Measurements from ENCODE around the gene TCF20. TPM values are rescaled to one million over a fixed set of nuclear protein-coding genes. Genes with fewer than 3 reads are reported as not detected.
A peak's percentile ranks its signal among the peaks of the same experiment; 100 is the strongest.

Gene TCF20
- total and polyA plus RNA-seq, 2 donors from 2014 or later, result 6.1 to 63.6 TPM

GRCh38 chr22:42281706-42282251 lies 11.3 kb upstream of the TCF20 start:
- peaks cover 0 to 9% (median 0%) of the 10 kb centered on the region in 3 donors for H3K4me1 ChIP-seq (ENCODE audit: control insufficient read depth in 2 of 3, insufficient read depth in 2 of 3, low read depth in 1 of 3, low read length in 3 of 3)
- TF ChIP-seq, protein P1, sequence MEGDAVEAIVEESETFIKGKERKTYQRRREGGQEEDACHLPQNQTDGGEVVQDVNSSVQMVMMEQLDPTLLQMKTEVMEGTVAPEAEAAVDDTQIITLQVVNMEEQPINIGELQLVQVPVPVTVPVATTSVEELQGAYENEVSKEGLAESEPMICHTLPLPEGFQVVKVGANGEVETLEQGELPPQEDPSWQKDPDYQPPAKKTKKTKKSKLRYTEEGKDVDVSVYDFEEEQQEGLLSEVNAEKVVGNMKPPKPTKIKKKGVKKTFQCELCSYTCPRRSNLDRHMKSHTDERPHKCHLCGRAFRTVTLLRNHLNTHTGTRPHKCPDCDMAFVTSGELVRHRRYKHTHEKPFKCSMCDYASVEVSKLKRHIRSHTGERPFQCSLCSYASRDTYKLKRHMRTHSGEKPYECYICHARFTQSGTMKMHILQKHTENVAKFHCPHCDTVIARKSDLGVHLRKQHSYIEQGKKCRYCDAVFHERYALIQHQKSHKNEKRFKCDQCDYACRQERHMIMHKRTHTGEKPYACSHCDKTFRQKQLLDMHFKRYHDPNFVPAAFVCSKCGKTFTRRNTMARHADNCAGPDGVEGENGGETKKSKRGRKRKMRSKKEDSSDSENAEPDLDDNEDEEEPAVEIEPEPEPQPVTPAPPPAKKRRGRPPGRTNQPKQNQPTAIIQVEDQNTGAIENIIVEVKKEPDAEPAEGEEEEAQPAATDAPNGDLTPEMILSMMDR (IDR thresholded peaks at IDR 0.05; ENCODE audit: borderline replicate concordance, extremely low read depth, insufficient read depth), result no peak
- intact Hi-C loops (cut with DNase I), result no loop called here
- H3K27me3 ChIP-seq (ENCODE audit: control insufficient read depth, insufficient read depth, low read length), result no peaks in the 10 kb centered on the region
- H3K27ac ChIP-seq (ENCODE audit: low read depth in 2 of 2, low read length in 2 of 2), result no peak overlapping the region
- FAIRE-seq (no peak), DNase-seq (peak in 2 of 5 donors; percentile 36 to 52)
- no peak overlapping the region for H3K4me3 ChIP-seq (ENCODE audit: low read length in 3 of 3)
- no peaks in the 10 kb centered on the region for H3K9me3 ChIP-seq (ENCODE audit: control insufficient read depth in 2 of 3, insufficient read depth in 1 of 3, low read length in 3 of 3)
- H3K9ac ChIP-seq (ENCODE audit: low read length in 3 of 3), result no peak overlapping the region
- no peaks in the 10 kb centered on the region for H3K36me3 ChIP-seq (ENCODE audit: control insufficient read depth in 2 of 3, insufficient read depth in 3 of 3, low read length in 3 of 3)

DNA sequence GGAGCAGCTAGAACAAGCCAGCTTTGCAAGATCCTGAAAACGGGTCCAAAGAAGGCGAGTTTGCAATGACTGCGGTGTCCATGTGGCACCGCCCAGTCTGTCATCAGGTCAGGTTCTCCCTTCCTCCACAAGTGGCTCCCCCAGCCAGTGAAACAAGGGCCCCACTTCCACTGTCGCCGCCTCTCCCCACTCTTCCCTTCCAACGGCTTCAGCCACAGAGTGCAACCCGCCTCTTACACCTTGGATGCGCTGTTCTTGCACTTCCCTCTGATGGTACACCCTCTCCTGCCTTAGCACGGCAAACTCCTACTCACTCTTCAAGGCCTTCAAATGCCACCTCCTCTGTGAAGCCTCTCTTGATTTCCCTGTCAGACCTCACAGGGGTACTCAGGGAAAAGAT lies 10.8 kb upstream of the TCF20 start:
- Histone ChIP-seq H3K4me3 (ENCODE audit: low read length in 3 of 3) (no peak overlapping the region), H3K27ac (ENCODE audit: low read depth in 2 of 2, low read length in 2 of 2) (no peak overlapping the region), H3K9me3 (ENCODE audit: control insufficient read depth in 2 of 3, insufficient read depth in 1 of 3, low read length in 3 of 3) (no peaks in the 10 kb centered on the region), H3K4me1 (ENCODE audit: control insufficient read depth in 2 of 3, insufficient read depth in 2 of 3, low read depth in 1 of 3, low read length in 3 of 3) (peaks cover 0 to 9% (median 0%) of the 10 kb centered on the region in 3 donors), H3K36me3 (ENCODE audit: control insufficient read depth in 2 of 3, insufficient read depth in 3 of 3, low read length in 3 of 3) (no peaks in the 10 kb centered on the region), H3K9ac (ENCODE audit: low read length in 3 of 3) (no peak overlapping the region), H3K27me3 (ENCODE audit: control insufficient read depth, insufficient read depth, low read length) (no peaks in the 10 kb centered on the region)
- DNase-seq (peak in 2 of 5 donors; percentile 39 to 59), FAIRE-seq (no peak)
- TF ChIP-seq, protein P1 (IDR thresholded peaks at IDR 0.05; ENCODE audit: borderline replicate concordance, extremely low read depth, insufficient read depth), result no peak
- intact Hi-C loops (cut with DNase I), result no loop called here

GRCh38 chr22:42280836-42281235 lies 10.4 kb upstream of the TCF20 start:
- intact Hi-C loops (cut with DNase I), result no loop called here
- Histone ChIP-seq H3K27me3 (ENCODE audit: control insufficient read depth, insufficient read depth, low read length) (no peaks in the 10 kb centered on the region), H3K9me3 (ENCODE audit: control insufficient read depth in 2 of 3, insufficient read depth in 1 of 3, low read length in 3 of 3) (no peaks in the 10 kb centered on the region), H3K4me1 (ENCODE audit: control insufficient read depth in 2 of 3, insufficient read depth in 2 of 3, low read depth in 1 of 3, low read length in 3 of 3) (peaks cover 0 to 9% (median 0%) of the 10 kb centered on the region in 3 donors), H3K9ac (ENCODE audit: low read length in 3 of 3) (no peak overlapping the region), H3K27ac (ENCODE audit: low read depth in 2 of 2, low read length in 2 of 2) (no peak overlapping the region), H3K36me3 (ENCODE audit: control insufficient read depth in 2 of 3, insufficient read depth in 3 of 3, low read length in 3 of 3) (no peaks in the 10 kb centered on the region), H3K4me3 (ENCODE audit: low read length in 3 of 3) (no peak overlapping the region)
- TF ChIP-seq, protein P1 (IDR thresholded peaks at IDR 0.05; ENCODE audit: borderline replicate concordance, extremely low read depth, insufficient read depth), result no peak
- FAIRE-seq, result no peak
- peak in 2 of 5 donors; percentile 30 to 57 for DNase-seq

- H3K27ac ChIP-seq (ENCODE audit: low read depth in 2 of 2, low read length in 2 of 2), result no peak overlapping the region
- H3K4me1 ChIP-seq (ENCODE audit: control insufficient read depth in 2 of 3, insufficient read depth in 2 of 3, low read depth in 1 of 3, low read length in 3 of 3), result peaks cover 0 to 9% (median 0%) of the 10 kb centered on the region in 3 donors
- H3K9me3 ChIP-seq (ENCODE audit: control insufficient read depth in 2 of 3, insufficient read depth in 1 of 3, low read length in 3 of 3), result no peaks in the 10 kb centered on the region
- no peaks in the 10 kb centered on the region for H3K27me3 ChIP-seq (ENCODE audit: control insufficient read depth, insufficient read depth, low read length)
- TF ChIP-seq, protein P1 (IDR thresholded peaks at IDR 0.05; ENCODE audit: borderline replicate concordance, extremely low read depth, insufficient read depth), result no peak
- H3K9ac ChIP-seq (ENCODE audit: low read length in 3 of 3), result no peak overlapping the region
- FAIRE-seq, result no peak
- peak in 1 of 5 donors; percentile 37 for DNase-seq
- intact Hi-C loops (cut with DNase I), result no loop called here
- no peaks in the 10 kb centered on the region for H3K36me3 ChIP-seq (ENCODE audit: control insufficient read depth in 2 of 3, insufficient read depth in 3 of 3, low read length in 3 of 3)
- H3K4me3 ChIP-seq (ENCODE audit: low read length in 3 of 3), result no peak overlapping the region
These were observed 9.7 kb upstream of the TCF20 start for GRCh38 chr22:42280140-42280539.
